ENCODE results near the gene NKX6-2. TPM values are rescaled to one million over a fixed set of nuclear protein-coding genes. Genes with fewer than 3 reads are reported as not detected.

Gene NKX6-2
- total and polyA plus RNA-seq, 2 of the 8 experiments (the other 6 are each of a cell fraction or from before 2014, with no cell fraction given): 0.06 TPM; not detected in 1

- H3K4ac ChIP-seq (replicated peaks; ENCODE audit: insufficient read length, low read depth, low read length): no peak overlapping the region
- FAIRE-seq: no peak
- no peak overlapping the region for H2BK12ac ChIP-seq (ENCODE audit: low read depth, low read length)
- no peaks in the 10 kb centered on the region for H4K20me1 ChIP-seq (replicated peaks in 1 of 2; ENCODE audit: control insufficient read depth in 1 of 2, insufficient read depth in 2 of 2, low read length in 2 of 2)
- no peak overlapping the region for H2BK20ac ChIP-seq (ENCODE audit: low read length)
- no peaks in the 10 kb centered on the region for H3K79me2 ChIP-seq (ENCODE audit: control insufficient read depth in 1 of 2, insufficient read depth in 2 of 2, low read length in 2 of 2)
- no peaks in the 10 kb centered on the region; a peak in 1 of 4 replicates for H3K9me3 ChIP-seq (ENCODE audit: insufficient read depth in 2 of 2, low read depth in 1 of 2, low read length in 1 of 2)
- ChIA-PET POLR2A (ENCODE audit: partially characterized antibody) (no interaction called here), CTCF (ENCODE audit: partially characterized antibody) (no interaction called here)
- H3K23me2 ChIP-seq (ENCODE audit: low read depth, low read length): no peaks in the 10 kb centered on the region
- H3K56ac ChIP-seq (replicated peaks; ENCODE audit: insufficient read length, low read depth, low read length): no peak overlapping the region
- H3K18ac ChIP-seq (ENCODE audit: extremely low read depth, low read length): no peak overlapping the region
- H4K91ac ChIP-seq (replicated peaks; ENCODE audit: insufficient read length, low read length): no peak overlapping the region
- no peak overlapping the region for H3K9ac ChIP-seq (replicated peaks in 1 of 4; ENCODE audit: extremely low read depth in 1 of 4, low read depth in 3 of 4, low read length in 3 of 4)
- no peaks in the 10 kb centered on the region for H3K36me3 ChIP-seq (ENCODE audit: control insufficient read depth in 2 of 4, insufficient read depth in 4 of 4, low read length in 3 of 4)
- H2BK5ac ChIP-seq (ENCODE audit: low read depth, low read length): no peak overlapping the region
- no peak overlapping the region for H4K8ac ChIP-seq (ENCODE audit: extremely low read depth, insufficient read depth, low read length)
- no peak overlapping the region for H3K4me2 ChIP-seq (ENCODE audit: insufficient read depth in 1 of 2, low read depth in 2 of 2, low read length in 2 of 2)
- H3K14ac ChIP-seq (ENCODE audit: insufficient read length): no peak overlapping the region
- H2AK5ac ChIP-seq (ENCODE audit: low read depth, low read length): no peak overlapping the region
- H2BK15ac ChIP-seq (ENCODE audit: low read length): no peak overlapping the region
- H3K79me1 ChIP-seq (ENCODE audit: low read depth, low read length): no peaks in the 10 kb centered on the region
- H4K5ac ChIP-seq (ENCODE audit: insufficient read length, low read depth, low read length): no peak overlapping the region
- no peaks in the 10 kb centered on the region for H3K4me1 ChIP-seq (replicated peaks in 1 of 4; ENCODE audit: control insufficient read depth in 3 of 4, insufficient read depth in 4 of 4, low read length in 3 of 4)
- H3K23ac ChIP-seq (ENCODE audit: insufficient read length): no peak overlapping the region
- H2AFZ ChIP-seq (ENCODE audit: low read length): no peak overlapping the region
- DNase-seq (ENCODE audit: low read depth in 1 of 2, low spot score in 2 of 2): no peak
- 89% methylated on average over 21 of the region's 28 CpGs; no CpG with 5 or more reads in 1 of the 2 experiments for WGBS, 2 experiments (ENCODE audit: extremely low coverage in 1 of 2, insufficient coverage in 1 of 2, insufficient read length in 1 of 2, insufficient replicate concordance in 2 of 2, low coverage in 1 of 2, low lambda C conversion rate in 2 of 2, missing lambda C conversion rate in 1 of 2)
- H3K27me3 ChIP-seq (replicated peaks in 1 of 4; ENCODE audit: control insufficient read depth in 3 of 4, extremely low read depth in 1 of 4, insufficient read depth in 3 of 4, low read length in 3 of 4): no peaks in the 10 kb centered on the region
- H3K27ac ChIP-seq (ENCODE audit: low read depth, low read length): no peak overlapping the region
- no peak overlapping the region for H2BK120ac ChIP-seq (replicated peaks; ENCODE audit: low read depth, low read length)
- H3K4me3 ChIP-seq (ENCODE audit: extremely low read depth in 1 of 4, insufficient read depth in 2 of 4, low read depth in 3 of 4, low read length in 4 of 4): no peak overlapping the region
- TF ChIP-seq PHF8 (conservative IDR thresholded peaks at IDR 0.05; ENCODE audit: low read depth, low read length): no peak
- TF ChIP-seq RNF2 (IDR thresholded peaks at IDR 0.05; ENCODE audit: borderline replicate concordance, low read depth, low read length, missing control alignments, poor library complexity, severe bottlenecking): no peak
- no peak for TF ChIP-seq RBBP5 (IDR thresholded peaks at IDR 0.05; ENCODE audit: borderline replicate concordance, low read depth, low read length)
- no peak for TF ChIP-seq TAF1 (IDR thresholded peaks at IDR 0.05; ENCODE audit: low read depth, low read length)
- no peak for TF ChIP-seq FOSL1 (IDR thresholded peaks at IDR 0.05; ENCODE audit: insufficient read depth, low read depth, low read length)
- no peak for TF ChIP-seq CHD2 (IDR thresholded peaks at IDR 0.05; ENCODE audit: low read length)
- TF ChIP-seq SUZ12 (IDR thresholded peaks at IDR 0.05; ENCODE audit: low read length): no peak
- no peak for TF ChIP-seq EP300 (IDR thresholded peaks at IDR 0.05; ENCODE audit: borderline replicate concordance in 1 of 2, low read depth in 2 of 2, low read length in 2 of 2)
- TF ChIP-seq CBX5 (IDR thresholded peaks at IDR 0.05; ENCODE audit: low read depth, low read length): no peak
- TF ChIP-seq RFX5 (IDR thresholded peaks at IDR 0.05; ENCODE audit: borderline replicate concordance, low read depth, low read length): no peak
- no peak for TF ChIP-seq SAP30 (IDR thresholded peaks at IDR 0.05; ENCODE audit: insufficient read depth, insufficient replicate concordance, low read length)
- TF ChIP-seq TBP (IDR thresholded peaks at IDR 0.05; ENCODE audit: low read depth, low read length): no peak
Observed at GRCh38 chr10:132813560-132814468, 27.9 kb upstream of the NKX6-2 start.

All from H1 (cell line).